Mesenchymal stem cell (in vitro differentiated cells and primary cell): ENCODE measurements around the gene KLHL3.
A peak's percentile ranks its signal among the peaks of the same experiment; 100 is the strongest.

ENCODE experiments used
- DNase-seq: peaks from one replicate; pipeline ENCODE4 v3.0.0-alpha.2; 2013
- H2AFZ ChIP-seq: one replicate; pipeline ENCODE4 v1.6.1; 2013; ENCODE audit warnings: low read depth, mild to moderate bottlenecking, control low read depth, inconsistent platforms, low read length, moderate library complexity
- H2AK5ac ChIP-seq: 2 replicates; pipeline ENCODE4 v1.6.1; 2013; ENCODE audit warnings: low read length, moderate library complexity, mild to moderate bottlenecking, inconsistent platforms; ENCODE audit not compliant: severe bottlenecking
- H2BK120ac ChIP-seq: one replicate; pipeline ENCODE4 v1.6.1; 2013; ENCODE audit warnings: low read depth, mild to moderate bottlenecking, inconsistent platforms, low read length, moderate library complexity
- H2BK12ac ChIP-seq, 2 experiments: one replicate each; pipeline ENCODE4 v1.6.1; 2013; ENCODE audit warnings: inconsistent platforms in 2 of 2, low read length in 2 of 2, mild to moderate bottlenecking in 2 of 2, moderate library complexity in 2 of 2, control low read depth in 1 of 2
- H2BK15ac ChIP-seq: one replicate; pipeline ENCODE4 v1.6.1; 2013; ENCODE audit warnings: mild to moderate bottlenecking, low read depth, inconsistent platforms; ENCODE audit not compliant: poor library complexity, severe bottlenecking
- H2BK5ac ChIP-seq: 2 replicates; pipeline ENCODE4 v1.6.1; 2013; ENCODE audit warnings: low read depth, mild to moderate bottlenecking, low read length, control low read depth, inconsistent platforms; ENCODE audit not compliant: poor library complexity, severe bottlenecking
- H3K14ac ChIP-seq, 2 experiments: one replicate each; pipeline ENCODE4 v1.6.1; 2013; ENCODE audit warnings: inconsistent platforms in 2 of 2, low read length in 2 of 2, control low read depth in 1 of 2, mild to moderate bottlenecking in 1 of 2, moderate library complexity in 1 of 2
- H3K18ac ChIP-seq, 2 experiments: one replicate each; pipeline ENCODE4 v1.6.1; 2013; ENCODE audit warnings: inconsistent platforms in 2 of 2, low read length in 2 of 2, control low read depth in 1 of 2, low read depth in 1 of 2, mild to moderate bottlenecking in 1 of 2
- H3K23ac ChIP-seq, 2 experiments: one replicate each; pipeline ENCODE4 v1.6.1; 2013; ENCODE audit warnings: inconsistent platforms in 2 of 2, low read length in 2 of 2, mild to moderate bottlenecking in 2 of 2, moderate library complexity in 2 of 2, control low read depth in 1 of 2
- H3K27ac ChIP-seq: 2 replicates; pipeline ENCODE4 v1.5.1; 2013; ENCODE audit warnings: mild to moderate bottlenecking, moderate library complexity, low read length, control low read depth, inconsistent platforms; ENCODE audit not compliant: poor library complexity, severe bottlenecking
- H3K27me3 ChIP-seq, 2 experiments: 2 replicates each; pipeline versions ENCODE4 v1.6.1 to v1.7.0; 2013; ENCODE audit warnings: low read length in 2 of 2, mild to moderate bottlenecking in 2 of 2, moderate library complexity in 2 of 2, control low read depth in 1 of 2, inconsistent platforms in 1 of 2; ENCODE audit not compliant: control insufficient read depth in 1 of 2, insufficient read depth in 1 of 2
- H3K36me3 ChIP-seq, 2 experiments: 2 replicates each; pipeline versions ENCODE4 v1.6.1 to v1.7.0; 2013; ENCODE audit warnings: low read length in 2 of 2, control low read depth in 1 of 2, inconsistent platforms in 1 of 2, low read depth in 1 of 2, mild to moderate bottlenecking in 1 of 2; ENCODE audit not compliant: insufficient read depth in 2 of 2, control insufficient read depth in 1 of 2
- H3K4ac ChIP-seq, 2 experiments: one replicate each; pipeline ENCODE4 v1.6.1; 2013; ENCODE audit warnings: inconsistent platforms in 2 of 2, low read length in 2 of 2, mild to moderate bottlenecking in 2 of 2, moderate library complexity in 2 of 2, control low read depth in 1 of 2, low read depth in 1 of 2
- H3K4me1 ChIP-seq: 2 replicates; pipeline ENCODE4 v1.6.1; 2013; ENCODE audit warnings: low read depth, low read length, control low read depth; ENCODE audit not compliant: control insufficient read depth, insufficient read depth
- H3K4me2 ChIP-seq: 2 replicates; pipeline ENCODE4 v1.6.1; 2013; ENCODE audit warnings: low read length, mild to moderate bottlenecking, inconsistent platforms; ENCODE audit not compliant: poor library complexity, severe bottlenecking
- H3K4me3 ChIP-seq, 2 experiments: 2 replicates each; pipeline versions ENCODE4 v1.5.1 to v1.7.0; 2013; ENCODE audit warnings: low read length in 2 of 2, mild to moderate bottlenecking in 2 of 2, control low read depth in 1 of 2, low read depth in 1 of 2; ENCODE audit not compliant: insufficient read depth in 1 of 2
- H3K79me1 ChIP-seq: replicated peaks from 2 replicates; pipeline ENCODE4 v1.6.1; 2013; ENCODE audit warnings: mild to moderate bottlenecking, control low read depth, low read length, inconsistent platforms; ENCODE audit not compliant: poor library complexity, severe bottlenecking
- H3K9ac ChIP-seq: 2 replicates; pipeline ENCODE4 v1.7.0; 2013; ENCODE audit warnings: mild to moderate bottlenecking, low read length, moderate library complexity
- H3K9me3 ChIP-seq: 2 replicates; pipeline ENCODE4 v1.7.0; 2013; ENCODE audit warnings: mild to moderate bottlenecking, low read length; ENCODE audit not compliant: control insufficient read depth
- H4K8ac ChIP-seq: one replicate; pipeline ENCODE4 v1.6.1; 2013; ENCODE audit warnings: inconsistent platforms, mild to moderate bottlenecking, low read length, moderate library complexity
- H4K91ac ChIP-seq: one replicate; pipeline ENCODE4 v1.6.1; 2013; ENCODE audit warnings: mild to moderate bottlenecking, low read length, inconsistent platforms
- WGBS: methylation state at CpG from one replicate; pipeline ENCODE4 v1.1.7; 2013; ENCODE audit warnings: mixed read lengths; 5-methylcytosine and 5-hydroxymethylcytosine counted together

KLHL3 gene

GRCh38 chr5:137667341-137667740, 68.5 kb downstream of the KLHL3 start:
- peak overlapping the region; percentile 29 for H2AK5ac ChIP-seq

DNA sequence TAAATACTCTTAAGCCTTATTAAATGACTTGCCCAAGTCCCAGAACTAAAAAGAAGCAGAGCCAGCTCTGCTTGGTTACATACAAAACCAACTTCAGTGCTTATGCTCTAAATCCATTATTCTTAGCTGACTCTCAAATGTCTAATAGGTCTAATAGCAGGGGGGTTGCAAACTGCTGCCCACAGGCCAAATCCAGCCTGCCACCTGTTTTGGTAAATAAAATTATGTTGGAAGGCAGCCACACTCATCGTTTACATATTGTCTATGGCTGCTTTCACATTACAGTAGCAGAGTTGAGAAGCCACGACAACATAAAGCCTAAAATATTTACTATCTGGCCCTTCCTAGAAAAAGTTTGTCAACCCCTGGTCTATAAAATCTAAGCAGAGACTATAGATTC, 69.0 kb downstream of the KLHL3 start:
- H3K36me3 ChIP-seq: no peaks in the 10 kb centered on the region
- no peak overlapping the region for H3K23ac ChIP-seq
- no peaks in the 10 kb centered on the region for H3K79me1 ChIP-seq
- no peak overlapping the region for H3K4me3 ChIP-seq
- H4K91ac ChIP-seq: no peak overlapping the region
- no peak overlapping the region for H2BK15ac ChIP-seq
- peaks cover 9% of the 10 kb centered on the region for H3K4me1 ChIP-seq
- no peak overlapping the region for H4K8ac ChIP-seq
- no peak overlapping the region for H3K14ac ChIP-seq
- H3K9ac ChIP-seq: no peak overlapping the region
- no peaks in the 10 kb centered on the region for H3K9me3 ChIP-seq
- no peak overlapping the region for H2BK5ac ChIP-seq
- no peak overlapping the region for H3K18ac ChIP-seq
- H3K4me2 ChIP-seq: no peak overlapping the region
- H3K27me3 ChIP-seq: no peaks in the 10 kb centered on the region
- H3K27ac ChIP-seq: no peak overlapping the region
- H2AFZ ChIP-seq: no peak overlapping the region
- H2BK12ac ChIP-seq: no peak overlapping the region
- 93% methylated on average over 2 of the region's 2 CpGs for WGBS
- no peak for DNase-seq
- H2BK120ac ChIP-seq: no peak overlapping the region
- no peak overlapping the region for H2AK5ac ChIP-seq
- no peak overlapping the region for H3K4ac ChIP-seq

More at GRCh38 chr5:137667341-137667740, 68.5 kb downstream of the KLHL3 start:
- H3K4ac ChIP-seq: no peak overlapping the region
- no peak overlapping the region for H3K18ac ChIP-seq
- H2BK5ac ChIP-seq: no peak overlapping the region
- H3K79me1 ChIP-seq: no peaks in the 10 kb centered on the region
- no peak overlapping the region for H4K91ac ChIP-seq
- no peak overlapping the region for H2BK12ac ChIP-seq
- H3K9ac ChIP-seq: no peak overlapping the region
- DNase-seq: no peak
- no peak overlapping the region for H3K23ac ChIP-seq
- no peak overlapping the region for H2BK120ac ChIP-seq
- no peaks in the 10 kb centered on the region for H3K27me3 ChIP-seq
- H2BK15ac ChIP-seq: no peak overlapping the region
- no peak overlapping the region for H3K4me2 ChIP-seq
- no peaks in the 10 kb centered on the region for H3K9me3 ChIP-seq
- H3K4me1 ChIP-seq: peaks cover 9% of the 10 kb centered on the region
- H2AFZ ChIP-seq: no peak overlapping the region
- H3K4me3 ChIP-seq: no peak overlapping the region
- no peak overlapping the region for H4K8ac ChIP-seq
- no peak overlapping the region for H3K14ac ChIP-seq
- no peak overlapping the region for H3K27ac ChIP-seq
- H3K36me3 ChIP-seq: no peaks in the 10 kb centered on the region

DNA sequence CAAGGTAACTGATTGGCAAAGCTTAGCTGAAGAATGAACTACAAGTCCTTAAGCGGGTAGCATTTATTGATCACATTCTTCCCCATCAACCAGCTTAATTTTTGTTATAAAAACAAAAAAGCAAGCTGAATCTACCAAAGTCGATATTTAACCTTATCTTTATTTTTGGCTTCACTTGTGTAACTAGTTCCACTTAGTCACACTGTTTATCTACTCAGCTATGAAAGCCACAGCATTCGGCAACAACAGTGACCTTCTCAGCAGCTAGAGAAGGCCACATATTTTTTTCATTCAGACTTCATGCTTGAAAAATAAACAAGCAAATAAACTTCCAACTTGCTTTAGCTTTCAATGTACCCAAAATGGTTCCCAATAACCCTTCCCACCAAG, 69.4 kb downstream of the KLHL3 start:
- no peak overlapping the region for H3K23ac ChIP-seq
- no peak overlapping the region for H3K4me3 ChIP-seq
- H3K27ac ChIP-seq: no peak overlapping the region
- 85% methylated on average over 3 of the region's 3 CpGs for WGBS
- no peaks in the 10 kb centered on the region for H3K79me1 ChIP-seq
- H3K18ac ChIP-seq: no peak overlapping the region
- H3K4ac ChIP-seq: no peak overlapping the region
- H3K14ac ChIP-seq: no peak overlapping the region
- H3K4me2 ChIP-seq: no peak overlapping the region
- H3K9ac ChIP-seq: no peak overlapping the region
- no peaks in the 10 kb centered on the region for H3K9me3 ChIP-seq
- H3K27me3 ChIP-seq: no peaks in the 10 kb centered on the region
- H2BK12ac ChIP-seq: no peak overlapping the region
- no peak overlapping the region for H2BK15ac ChIP-seq
- H3K36me3 ChIP-seq: no peaks in the 10 kb centered on the region
- peaks cover 9% of the 10 kb centered on the region for H3K4me1 ChIP-seq
- no peak overlapping the region for H4K8ac ChIP-seq
- H2BK5ac ChIP-seq: no peak overlapping the region
- no peak overlapping the region for H2BK120ac ChIP-seq
- H4K91ac ChIP-seq: no peak overlapping the region
- no peak for DNase-seq
- no peak overlapping the region for H2AK5ac ChIP-seq
- H2AFZ ChIP-seq: no peak overlapping the region

DNA sequence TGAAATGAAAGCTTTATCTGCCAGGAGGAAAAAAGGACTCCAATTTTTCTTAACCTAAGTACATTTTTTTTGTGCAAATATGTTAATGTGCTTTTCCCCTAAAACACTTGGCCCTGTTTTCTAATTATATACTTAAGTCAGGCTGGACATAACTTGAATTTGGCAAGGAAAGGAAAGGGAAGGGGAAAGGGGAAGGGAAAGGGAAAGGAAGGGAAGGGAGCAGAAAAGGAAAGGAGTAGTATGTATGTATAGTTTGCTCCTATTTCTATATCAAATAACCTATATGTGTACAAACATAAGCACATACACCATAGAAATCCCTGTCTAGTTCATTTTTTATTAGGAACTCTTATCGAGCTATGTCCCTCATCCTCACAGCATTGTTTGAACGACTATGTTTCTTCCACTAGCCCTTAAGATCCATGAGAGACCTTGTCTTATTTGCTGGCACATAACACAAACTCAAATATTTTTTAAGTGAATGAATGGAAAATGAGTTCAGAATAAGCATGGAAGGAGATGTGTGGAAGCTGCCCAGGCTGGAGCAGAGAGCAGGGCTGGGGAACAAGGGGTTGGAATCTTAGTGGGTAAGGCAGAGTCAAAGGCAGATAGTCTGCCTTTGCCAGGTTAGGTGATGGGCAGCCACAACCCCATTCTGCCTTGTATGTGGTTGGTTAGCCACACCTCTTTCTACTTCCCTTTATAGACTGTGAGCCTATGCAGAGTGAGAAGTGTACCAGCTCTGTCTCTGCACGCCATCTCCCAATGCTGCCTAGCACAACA, 70.0 kb downstream of the KLHL3 start:
- H3K4me2 ChIP-seq: no peak overlapping the region
- no peak overlapping the region for H3K4me3 ChIP-seq
- no peak overlapping the region for H2BK120ac ChIP-seq
- no peak overlapping the region for H4K8ac ChIP-seq
- no peak overlapping the region for H2AFZ ChIP-seq
- peaks cover 9% of the 10 kb centered on the region for H3K4me1 ChIP-seq
- H2BK15ac ChIP-seq: no peak overlapping the region
- no peak overlapping the region for H3K23ac ChIP-seq
- H3K9me3 ChIP-seq: no peaks in the 10 kb centered on the region
- no peak overlapping the region for H3K27ac ChIP-seq
- no peak overlapping the region for H3K4ac ChIP-seq
- no peak overlapping the region for H3K14ac ChIP-seq
- H2BK12ac ChIP-seq: no peak overlapping the region
- 89% methylated on average over 3 of the region's 3 CpGs for WGBS
- H3K9ac ChIP-seq: no peak overlapping the region
- no peak overlapping the region for H3K18ac ChIP-seq
- H3K27me3 ChIP-seq: no peaks in the 10 kb centered on the region
- H3K79me1 ChIP-seq: no peaks in the 10 kb centered on the region
- no peak overlapping the region for H2BK5ac ChIP-seq
- no peak overlapping the region for H2AK5ac ChIP-seq
- no peak for DNase-seq
- H3K36me3 ChIP-seq: no peaks in the 10 kb centered on the region
- H4K91ac ChIP-seq: no peak overlapping the region
